Activated CD8-positive, alpha-beta memory T cell treated with anti-CD3 and anti-CD28 coated beads, Interleukin-2, amount 50 U/mL, for 24 hours (primary cell): Measurements from ENCODE around the gene IL20.

ENCODE experiments used
- DNase-seq: peaks from one replicate; pipeline ENCODE4 v3.0.0-alpha.2; 2020; ENCODE audit errors: extremely low read depth

Gene IL20

GRCh38 chr1:206902702-206903101 lies 37.3 kb downstream of the IL20 start:
- no peak for DNase-seq

DNA sequence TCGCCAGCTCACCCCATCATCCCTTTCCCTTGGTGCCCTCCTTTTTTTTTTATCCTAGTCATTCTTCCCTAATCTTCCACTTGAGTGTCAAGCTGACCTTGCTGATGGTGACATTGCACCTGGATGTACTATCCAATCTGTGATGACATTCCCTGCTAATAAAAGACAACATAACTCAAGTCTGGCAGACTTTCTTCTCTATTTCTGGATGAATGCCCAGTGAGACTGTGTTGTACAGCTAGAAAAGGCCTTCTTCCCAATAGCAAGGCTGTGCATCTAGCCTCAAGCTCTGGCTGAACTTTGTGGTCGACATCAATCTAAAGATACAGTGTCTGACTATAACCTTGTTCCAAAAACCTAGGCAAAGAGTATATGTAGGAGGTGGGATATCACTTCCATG lies 38.3 kb downstream of the IL20 start:
- no peak for DNase-seq

- no peak for DNase-seq
Measured at GRCh38 chr1:206904423-206905142, 39.2 kb downstream of the IL20 start.

DNA sequence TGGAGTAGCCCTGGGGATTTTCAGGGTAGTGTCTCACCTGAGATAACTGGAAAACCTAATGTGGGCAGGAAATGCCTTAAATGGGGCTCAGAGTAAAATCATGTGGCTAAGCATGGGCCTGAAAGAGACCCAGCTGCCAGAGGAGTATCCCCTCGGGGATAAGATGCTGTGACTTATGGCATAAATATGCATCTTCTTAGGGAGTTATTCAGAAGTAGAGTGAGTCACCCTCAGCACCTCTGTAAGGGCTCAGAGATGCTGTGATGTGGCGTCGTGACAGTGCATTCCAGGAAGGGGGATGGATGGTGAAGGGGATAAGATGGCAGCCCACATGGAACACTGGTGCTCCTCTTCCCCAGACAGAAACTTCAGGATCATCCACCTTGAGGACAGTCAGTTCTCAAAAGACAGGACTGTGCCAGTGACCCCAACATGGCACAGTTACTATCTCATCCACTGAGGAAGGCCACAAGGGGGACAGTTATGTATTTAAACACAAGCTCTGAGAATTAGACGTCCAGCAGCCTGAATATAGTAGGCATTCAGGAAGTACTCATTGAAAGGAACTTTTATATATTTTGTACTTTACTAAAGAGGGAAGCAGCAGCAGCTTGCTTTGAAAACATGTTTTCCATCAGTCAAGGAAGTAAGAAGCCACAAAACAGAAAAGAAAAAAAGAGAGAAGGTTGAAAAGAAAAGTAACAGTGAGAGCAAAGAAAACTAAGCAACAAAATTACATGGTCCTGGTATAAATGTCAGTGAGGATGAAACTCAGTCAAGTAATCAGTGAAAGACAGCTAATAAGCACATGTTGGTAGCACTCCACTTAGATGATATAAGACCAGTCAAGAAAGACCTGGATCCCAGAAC lies 40.1 kb downstream of the IL20 start:
- no peak for DNase-seq

GRCh38 chr1:206907304-206907991 lies 42.0 kb downstream of the IL20 start:
- DNase-seq = no peak

GRCh38 chr1:206908038-206908437 lies 42.6 kb downstream of the IL20 start:
- no peak for DNase-seq

DNA sequence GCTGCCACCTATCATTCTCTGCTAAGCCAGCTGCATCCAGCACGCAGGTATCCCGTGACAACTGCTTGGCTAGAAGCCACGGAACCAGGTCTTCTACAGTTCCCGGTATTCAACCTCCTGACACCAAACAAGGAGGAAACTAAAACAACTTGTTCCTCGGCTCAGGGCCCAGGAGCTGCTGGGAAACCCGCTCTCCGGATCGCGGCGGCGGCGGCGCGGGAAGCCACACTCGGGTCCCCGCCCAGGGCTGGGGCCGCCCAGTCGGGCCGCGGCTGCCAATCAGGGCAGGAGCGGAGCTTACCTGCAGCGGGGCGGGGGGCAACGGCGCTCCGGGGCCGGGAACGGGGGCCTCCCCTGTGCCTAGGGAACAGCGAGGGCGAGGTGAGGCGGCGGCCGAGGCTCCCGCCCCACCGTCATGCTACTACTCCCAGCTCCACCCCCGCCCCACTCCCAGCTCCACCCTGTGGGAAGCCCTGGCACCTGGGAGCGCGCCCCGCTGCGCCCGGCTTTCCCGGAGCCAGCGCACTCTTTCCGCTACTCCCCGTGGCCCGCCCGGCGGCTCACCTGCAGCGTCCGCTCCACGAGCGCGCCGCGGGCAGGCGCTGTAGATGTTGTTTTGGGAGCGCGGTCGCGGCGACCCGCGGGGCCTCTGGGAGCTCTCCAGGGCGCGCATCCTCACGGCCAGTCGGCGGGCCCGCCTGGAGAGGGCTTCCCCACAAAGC lies 43.9 kb downstream of the IL20 start:
- no peak for DNase-seq

DNA sequence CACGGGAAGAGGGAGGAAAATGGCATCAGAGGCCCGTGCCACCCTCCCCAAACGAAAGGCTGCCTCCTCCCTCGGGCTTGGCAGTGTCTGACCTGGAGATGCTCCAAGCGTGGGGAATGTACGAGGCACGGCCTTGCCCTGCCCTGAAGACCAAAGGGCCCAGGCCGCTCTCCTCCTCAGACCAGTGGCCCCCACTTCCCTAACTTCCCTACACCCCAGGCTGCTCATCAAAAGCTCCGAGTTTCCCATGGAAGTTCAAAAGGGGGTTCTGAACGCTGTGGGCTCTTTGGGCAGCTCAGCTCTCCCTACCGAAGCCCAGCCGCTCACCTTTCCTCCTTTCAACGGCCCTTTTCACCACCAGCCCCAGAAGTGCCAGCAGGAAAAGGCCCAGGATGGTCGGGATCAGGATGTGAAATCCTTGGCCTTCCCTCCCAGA lies 44.5 kb downstream of the IL20 start:
- no peak for DNase-seq

- DNase-seq = no peak
Measured at GRCh38 chr1:206911064-206911663, 45.7 kb downstream of the IL20 start.

- DNase-seq = no peak
Measured at GRCh38 chr1:206912445-206913095, 47.1 kb downstream of the IL20 start.

DNA sequence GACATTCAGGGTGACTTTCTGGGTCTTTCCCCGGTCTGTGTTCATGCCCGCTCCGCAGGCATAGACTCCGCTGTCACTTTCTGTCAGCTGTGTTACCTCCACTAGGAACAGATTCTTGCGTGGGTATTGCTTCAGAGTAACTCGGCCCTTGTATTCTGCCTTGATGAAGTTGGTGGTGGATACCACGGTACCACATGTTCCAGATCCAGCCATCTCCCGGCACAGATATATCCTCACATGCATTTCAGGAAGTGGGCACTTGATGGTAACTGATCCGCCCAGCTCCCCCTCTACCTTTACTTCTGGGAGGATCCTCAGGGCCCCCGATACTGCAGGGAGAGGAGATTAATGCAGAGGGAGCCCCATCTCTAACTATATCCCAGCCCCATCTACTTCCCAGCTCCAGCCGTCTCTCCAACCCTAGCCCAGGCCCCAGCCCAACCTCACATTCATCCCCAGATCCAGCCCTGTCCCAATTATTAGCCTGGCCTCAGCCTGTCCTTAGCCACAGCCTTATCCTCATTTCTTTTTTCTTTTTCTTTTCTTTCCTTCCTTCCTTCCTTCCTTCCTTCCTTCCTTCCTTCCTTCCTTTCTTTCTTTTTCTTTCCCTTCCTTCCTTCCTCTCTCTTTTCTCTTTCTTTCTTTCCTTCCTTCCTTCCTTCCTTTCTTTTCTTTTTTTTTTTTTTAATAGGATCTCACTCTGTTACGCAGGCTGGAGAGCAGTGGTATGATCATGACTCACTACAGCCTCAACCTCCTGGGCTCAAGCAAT lies 48.5 kb downstream of the IL20 start:
- DNase-seq = no peak

DNA sequence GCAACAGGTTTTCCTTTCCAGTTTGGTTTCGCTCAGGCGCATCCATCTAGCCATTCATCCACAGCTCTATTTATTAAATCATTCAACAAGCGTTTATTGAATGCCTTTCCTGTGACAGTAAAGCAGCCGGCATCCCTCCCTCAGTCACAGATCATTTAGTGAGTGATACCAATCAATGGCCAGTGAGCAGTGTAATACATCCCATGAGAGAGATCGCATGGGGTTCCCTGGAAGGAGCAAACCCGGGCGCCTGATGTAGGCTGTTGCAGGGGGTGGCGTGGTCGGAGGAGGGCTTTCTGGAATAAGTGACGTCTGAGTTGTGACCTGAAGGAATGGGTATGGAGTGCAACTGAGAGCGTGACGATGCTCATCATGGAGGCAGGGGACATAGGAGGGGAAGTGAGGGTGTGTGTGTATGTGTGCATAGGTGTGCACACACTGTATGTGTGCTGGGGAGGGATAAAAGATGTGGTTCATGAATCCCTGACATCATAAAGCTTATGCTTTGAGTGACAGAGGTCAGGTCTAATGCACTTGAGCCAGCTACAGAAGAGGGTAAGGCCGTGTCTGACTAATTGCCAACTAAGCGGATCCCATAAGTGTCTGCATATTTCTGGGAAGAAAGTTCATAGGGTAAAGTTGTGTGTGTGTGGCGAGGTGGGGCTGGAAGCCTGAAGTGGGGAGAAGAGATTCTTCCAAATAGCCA lies 49.8 kb downstream of the IL20 start:
- DNase-seq = no peak

- DNase-seq = no peak
Measured at GRCh38 chr1:206916000-206916709, 50.7 kb downstream of the IL20 start.

GRCh38 chr1:206918076-206918475 lies 52.7 kb downstream of the IL20 start:
- no peak for DNase-seq
